ENCODE data around the gene NBEAL2.

The NBEAL2 gene

GRCh38 chr3:47013231-47013630 lies 33.8 kb downstream of the NBEAL2 start:
- no peak for TF ChIP-seq CTCF (conservative IDR thresholded peaks at IDR 0.05; ENCODE audit: control insufficient read depth, insufficient read depth, low read depth, low read length)
- no peak for DNase-seq (ENCODE audit: low read depth)
- H3K4me3 ChIP-seq (ENCODE audit: control insufficient read depth, low read depth, low read length) = no peak overlapping the region

GRCh38 chr3:47014036-47014435 lies 34.6 kb downstream of the NBEAL2 start:
- no peak overlapping the region for H3K4me3 ChIP-seq (ENCODE audit: control insufficient read depth, low read depth, low read length)
- no peak for DNase-seq (ENCODE audit: low read depth)
- TF ChIP-seq CTCF (conservative IDR thresholded peaks at IDR 0.05; ENCODE audit: control insufficient read depth, insufficient read depth, low read depth, low read length) = no peak

DNA sequence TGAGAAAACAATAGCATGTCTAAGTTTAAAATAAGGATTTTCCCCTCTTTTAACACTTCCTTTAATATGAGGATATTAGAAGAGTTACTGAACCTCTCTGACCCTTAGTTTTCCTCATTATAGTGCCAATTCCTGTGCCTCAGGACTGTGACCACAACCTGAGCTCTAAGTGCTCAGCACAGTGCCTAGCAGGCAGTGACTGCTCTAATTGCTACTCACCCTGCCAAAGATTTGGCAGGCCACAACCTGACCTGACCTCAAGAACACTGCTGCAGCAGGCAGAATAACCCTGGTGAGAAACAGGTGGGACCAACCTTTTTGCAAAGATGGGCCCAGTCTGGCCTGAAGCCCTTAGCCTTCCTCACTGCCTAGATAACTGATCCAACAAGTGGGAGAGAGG lies 35.7 kb downstream of the NBEAL2 start:
- no peak overlapping the region for H3K4me3 ChIP-seq (ENCODE audit: control insufficient read depth, low read depth, low read length)
- no peak for DNase-seq (ENCODE audit: low read depth)
- TF ChIP-seq CTCF (conservative IDR thresholded peaks at IDR 0.05; ENCODE audit: control insufficient read depth, insufficient read depth, low read depth, low read length) = no peak

GRCh38 chr3:47016086-47016933 lies 36.8 kb downstream of the NBEAL2 start:
- DNase-seq (ENCODE audit: low read depth) = no peak
- no peak overlapping the region for H3K4me3 ChIP-seq (ENCODE audit: control insufficient read depth, low read depth, low read length)
- no peak for TF ChIP-seq CTCF (conservative IDR thresholded peaks at IDR 0.05; ENCODE audit: control insufficient read depth, insufficient read depth, low read depth, low read length)

DNA sequence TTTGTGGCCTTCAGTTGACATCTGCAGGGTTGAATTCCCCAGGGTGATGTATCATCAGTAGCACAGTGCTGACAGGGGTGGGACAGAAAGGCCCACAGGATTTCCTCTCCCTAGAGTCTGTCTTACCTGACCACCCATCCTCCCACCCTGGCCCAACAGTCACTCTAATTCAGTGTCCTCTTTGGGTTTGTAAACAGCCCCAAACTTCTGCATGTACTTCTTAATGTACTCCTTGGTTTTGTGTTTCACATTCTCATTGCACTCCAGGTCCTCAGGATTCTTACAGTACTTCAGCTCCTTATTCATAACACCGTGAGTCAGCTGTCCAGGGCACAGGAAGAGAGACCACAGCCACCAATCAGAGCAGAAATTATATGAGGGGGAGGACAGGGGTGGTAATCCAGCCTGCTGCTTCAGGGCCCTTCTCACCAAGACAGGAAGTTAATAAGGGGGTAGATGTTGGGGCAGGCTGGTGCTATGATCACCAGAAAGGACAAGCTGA lies 37.5 kb downstream of the NBEAL2 start:
- no peak overlapping the region for H3K4me3 ChIP-seq (ENCODE audit: control insufficient read depth, low read depth, low read length)
- TF ChIP-seq CTCF (conservative IDR thresholded peaks at IDR 0.05; ENCODE audit: control insufficient read depth, insufficient read depth, low read depth, low read length) = no peak
- peak; percentile 81 for DNase-seq (ENCODE audit: low read depth)

- no peak for DNase-seq (ENCODE audit: low read depth)
- H3K4me3 ChIP-seq (ENCODE audit: control insufficient read depth, low read depth, low read length) = no peak overlapping the region
Measured at GRCh38 chr3:47017504-47018268, 38.2 kb downstream of the NBEAL2 start.

More at GRCh38 chr3:47017504-47018268, 38.2 kb downstream of the NBEAL2 start:
- TF ChIP-seq CTCF (conservative IDR thresholded peaks at IDR 0.05; ENCODE audit: control insufficient read depth, insufficient read depth, low read depth, low read length) = no peak
